ENCODE results near the gene GJD4. TPM values are rescaled to one million over a fixed set of nuclear protein-coding genes. Genes with fewer than 3 reads are reported as not detected.

The GJD4 gene
- polyA plus RNA-seq, 1 donor from 2014 or later: not detected

GRCh38 chr10:35588836-35589235, 16.3 kb upstream of the GJD4 start:
- no peaks in the 10 kb centered on the region for H3K79me2 ChIP-seq (replicated peaks; ENCODE audit: insufficient read depth, low read length)
- H3K36me3 ChIP-seq (ENCODE audit: insufficient read depth, low read length): no peaks in the 10 kb centered on the region
- H3K4me3 ChIP-seq (ENCODE audit: low read length): no peak overlapping the region
- no peak overlapping the region for H3K9ac ChIP-seq (ENCODE audit: low read length)
- peaks cover 3% of the 10 kb centered on the region for H3K9me3 ChIP-seq (ENCODE audit: low read length)
- no peaks in the 10 kb centered on the region for H3K9me2 ChIP-seq (ENCODE audit: insufficient read depth, low read length)
- H2AFZ ChIP-seq (ENCODE audit: low read depth, low read length): no peak overlapping the region
- H3K27ac ChIP-seq (ENCODE audit: low read length): no peak overlapping the region
- H3F3A ChIP-seq (ENCODE audit: insufficient read depth, low read length, poor library complexity, severe bottlenecking): no peaks in the 10 kb centered on the region
- no peak for TF ChIP-seq CTCF (IDR thresholded peaks at IDR 0.05; ENCODE audit: poor library complexity, severe bottlenecking)
- no peak for TF ChIP-seq POLR2AphosphoS5 (IDR thresholded peaks at IDR 0.05)
- no peak for TF ChIP-seq EP300 (conservative IDR thresholded peaks at IDR 0.05; ENCODE audit: poor library complexity, severe bottlenecking)
- TF ChIP-seq RAD21 (conservative IDR thresholded peaks at IDR 0.05): no peak
- TF ChIP-seq REST (IDR thresholded peaks at IDR 0.05; ENCODE audit: borderline replicate concordance): no peak
- no peak for TF ChIP-seq MXI1 (conservative IDR thresholded peaks at IDR 0.05; ENCODE audit: poor library complexity, severe bottlenecking)
- TF ChIP-seq EZH2 (IDR thresholded peaks at IDR 0.05; ENCODE audit: borderline replicate concordance, insufficient read depth, low read length, poor library complexity, severe bottlenecking): no peak
- TF ChIP-seq SMC3 (conservative IDR thresholded peaks at IDR 0.05; ENCODE audit: poor library complexity): no peak
- no peak for TF ChIP-seq TAF1 (IDR thresholded peaks at IDR 0.05; ENCODE audit: low read depth)
- H3K4me2 ChIP-seq (ENCODE audit: low read length): no peak overlapping the region
- H3K27me3 ChIP-seq (ENCODE audit: insufficient read depth, low read depth, low read length): no peaks in the 10 kb centered on the region
- H4K20me1 ChIP-seq (ENCODE audit: insufficient read depth): no peaks in the 10 kb centered on the region

GRCh38 chr10:35592441-35592840, 12.7 kb upstream of the GJD4 start:
- Histone ChIP-seq H3K27me3 (ENCODE audit: insufficient read depth, low read depth, low read length) (no peaks in the 10 kb centered on the region), H3K9me2 (ENCODE audit: insufficient read depth, low read length) (no peaks in the 10 kb centered on the region), H3K4me2 (ENCODE audit: low read length) (no peak overlapping the region), H4K20me1 (ENCODE audit: insufficient read depth) (no peaks in the 10 kb centered on the region), H3F3A (ENCODE audit: insufficient read depth, low read length, poor library complexity, severe bottlenecking) (no peaks in the 10 kb centered on the region), H3K9ac (ENCODE audit: low read length) (no peak overlapping the region), H3K9me3 (ENCODE audit: low read length) (peaks cover 3% of the 10 kb centered on the region), H2AFZ (ENCODE audit: low read depth, low read length) (no peak overlapping the region), H3K79me2 (replicated peaks; ENCODE audit: insufficient read depth, low read length) (no peaks in the 10 kb centered on the region), H3K36me3 (ENCODE audit: insufficient read depth, low read length) (no peaks in the 10 kb centered on the region), H3K4me3 (ENCODE audit: low read length) (no peak overlapping the region), H3K27ac (ENCODE audit: low read length) (no peak overlapping the region)
- no peak for TF ChIP-seq RAD21 (conservative IDR thresholded peaks at IDR 0.05)
- TF ChIP-seq EP300 (conservative IDR thresholded peaks at IDR 0.05; ENCODE audit: poor library complexity, severe bottlenecking): no peak
- no peak for TF ChIP-seq SMC3 (conservative IDR thresholded peaks at IDR 0.05; ENCODE audit: poor library complexity)
- no peak for TF ChIP-seq MXI1 (conservative IDR thresholded peaks at IDR 0.05; ENCODE audit: poor library complexity, severe bottlenecking)
- TF ChIP-seq TAF1 (IDR thresholded peaks at IDR 0.05; ENCODE audit: low read depth): no peak
- no peak for TF ChIP-seq POLR2AphosphoS5 (IDR thresholded peaks at IDR 0.05)
- TF ChIP-seq REST (IDR thresholded peaks at IDR 0.05; ENCODE audit: borderline replicate concordance): no peak
- TF ChIP-seq CTCF (IDR thresholded peaks at IDR 0.05; ENCODE audit: poor library complexity, severe bottlenecking): no peak
- no peak for TF ChIP-seq EZH2 (IDR thresholded peaks at IDR 0.05; ENCODE audit: borderline replicate concordance, insufficient read depth, low read length, poor library complexity, severe bottlenecking)

All from neural cell (in vitro differentiated cells).